GM23338 (cell line): ENCODE measurements around the gene TFPT. TPM values are rescaled to one million over a fixed set of nuclear protein-coding genes. Genes with fewer than 3 reads are reported as not detected.

ENCODE experiments used
- ATAC-seq: fragments of 200-7000 bp; cut with Tn5 transposase; 3 replicates; pipeline ENCODE4 v1.9.1; 2020
- DNase-seq: peaks from one replicate; pipeline ENCODE4 v3.0.0-alpha.2; 2015; ENCODE audit warnings: low spot score
- H2AFZ ChIP-seq: fragments of 200-600 bp; sonication (generic); 2 replicates; pipeline ENCODE4 v1.8.0; 2016; ENCODE audit warnings: antibody characterized with exemption, mild to moderate bottlenecking, moderate library complexity
- H3F3A ChIP-seq: fragments of 200-600 bp; sonication (generic); replicated peaks from 2 replicates; pipeline ENCODE4 v1.8.0; 2017; ENCODE audit warnings: antibody characterized with exemption, mixed run types, low read depth
- H3K27ac ChIP-seq: fragments of 200-600 bp; sonication (generic); 2 replicates; pipeline ENCODE4 v1.6.1; 2016; ENCODE audit warnings: low read depth
- H3K27me3 ChIP-seq: fragments of 200-600 bp; sonication (generic); 2 replicates; pipeline ENCODE4 v1.8.0; 2016; ENCODE audit warnings: mild to moderate bottlenecking, mixed run types, moderate library complexity; ENCODE audit not compliant: insufficient read depth
- H3K36me3 ChIP-seq: fragments of 200-600 bp; sonication (generic); 2 replicates; pipeline ENCODE4 v1.8.0; 2016; ENCODE audit warnings: mild to moderate bottlenecking; ENCODE audit not compliant: insufficient read depth
- H3K4me1 ChIP-seq: fragments of 200-600 bp; sonication (generic); 2 replicates; pipeline ENCODE4 v1.8.0; 2016; ENCODE audit warnings: mild to moderate bottlenecking, moderate library complexity; ENCODE audit not compliant: insufficient read depth
- H3K4me2 ChIP-seq: fragments of 200-600 bp; sonication (generic); 2 replicates; pipeline ENCODE4 v1.7.1; 2017; ENCODE audit warnings: mixed run types
- H3K4me3 ChIP-seq: fragments of 200-600 bp; sonication (generic); 2 replicates; pipeline ENCODE4 v1.6.1; 2016; ENCODE audit warnings: mixed run types
- H3K79me2 ChIP-seq: fragments of 200-600 bp; sonication (generic); replicated peaks from 2 replicates; pipeline ENCODE4 v1.8.0; 2017; ENCODE audit warnings: mild to moderate bottlenecking; ENCODE audit not compliant: insufficient read depth
- H3K9me2 ChIP-seq: fragments of 200-600 bp; sonication (generic); 2 replicates; pipeline ENCODE4 v1.8.0; 2017; ENCODE audit not compliant: insufficient read depth
- H4K20me1 ChIP-seq: fragments of 200-600 bp; sonication (generic); replicated peaks from 2 replicates; pipeline ENCODE4 v1.8.0; 2017; ENCODE audit warnings: mild to moderate bottlenecking; ENCODE audit not compliant: insufficient read depth
- H3K27ac Mint-ChIP-seq: 2 replicates; pipeline ENCODE4 v1.8.0; 2020; ENCODE audit warnings: inconsistent platforms, mild to moderate bottlenecking, moderate library complexity, mixed read lengths
- H3K27me3 Mint-ChIP-seq: 3 replicates; pipeline ENCODE4 v1.8.0; 2022; ENCODE audit warnings: low read depth, mild to moderate bottlenecking, moderate library complexity, mixed read lengths, inconsistent platforms; ENCODE audit not compliant: insufficient read depth, poor library complexity
- H3K36me3 Mint-ChIP-seq: 3 replicates; pipeline ENCODE4 v1.8.0; 2021; ENCODE audit warnings: low read depth, mild to moderate bottlenecking, inconsistent platforms, moderate library complexity, mixed read lengths
- H3K4me1 Mint-ChIP-seq: 3 replicates; pipeline ENCODE4 v1.8.0; 2020; ENCODE audit warnings: mild to moderate bottlenecking, inconsistent platforms, mixed read lengths
- H3K4me3 Mint-ChIP-seq: 3 replicates; pipeline ENCODE4 v1.8.0; 2021; ENCODE audit warnings: moderate library complexity, mild to moderate bottlenecking, inconsistent platforms, mixed read lengths
- H3K9me3 Mint-ChIP-seq: 3 replicates; pipeline ENCODE4 v1.8.0; 2020; ENCODE audit warnings: moderate library complexity, mild to moderate bottlenecking, inconsistent platforms, mixed read lengths
- CREB1 ChIP-seq: fragments of 250-450 bp; sonication (Bioruptor Pico); IDR thresholded peaks from 2 replicates; pipeline ENCODE4 v1.5.0; 2020; ENCODE audit warnings: low read depth, mild to moderate bottlenecking, moderate library complexity
- EZH2 ChIP-seq: fragments of 200-600 bp; sonication (generic); IDR thresholded peaks from one replicate; pipeline ENCODE4 v1.8.0; 2017; ENCODE audit warnings: antibody characterized with exemption, mild to moderate bottlenecking, low read depth; ENCODE audit not compliant: unreplicated experiment
- EZH2phosphoT487 ChIP-seq: fragments of 200-600 bp; sonication (generic); IDR thresholded peaks from one replicate; pipeline ENCODE4 v1.8.1; 2018; ENCODE audit warnings: antibody characterized with exemption; ENCODE audit not compliant: unreplicated experiment
- JUNB ChIP-seq: IDR thresholded peaks from one replicate; pipeline ENCODE4 v1.6.1; 2016; ENCODE audit warnings: antibody characterized with exemption; ENCODE audit not compliant: unreplicated experiment
- NANOG ChIP-seq: IDR thresholded peaks from 2 replicates; pipeline ENCODE4 v1.6.1; 2016; ENCODE audit warnings: antibody characterized with exemption, borderline replicate concordance
- POLR2AphosphoS5 ChIP-seq: IDR thresholded peaks from 2 replicates; pipeline ENCODE4 v1.6.1; 2016; ENCODE audit warnings: antibody characterized with exemption, low read depth
- STAT1 ChIP-seq: IDR thresholded peaks from one replicate; pipeline ENCODE4 v1.6.1; 2016; ENCODE audit warnings: antibody characterized with exemption; ENCODE audit not compliant: unreplicated experiment
- ZNF114 ChIP-seq: fragments of 250-450 bp; sonication (Bioruptor Pico); IDR thresholded peaks from 2 replicates; pipeline ENCODE4 v1.5.0; 2020; ENCODE audit warnings: mild to moderate bottlenecking, moderate library complexity
- ZNF331 ChIP-seq: fragments of 250-450 bp; sonication (Bioruptor Pico); IDR thresholded peaks from 2 replicates; pipeline ENCODE4 v1.5.0; 2020; ENCODE audit warnings: low read depth, mild to moderate bottlenecking, moderate library complexity
- polyA plus RNA-seq: library from polyadenylated mRNA; unstranded; fragments of >200 nt; fragmentation: Nextera tagmentation; extraction: Ambion mirVana; gene quantifications from 2 replicates; pipeline ENCODE4 v1.2.1, GENCODE V29; 2016
- total RNA-seq: library from RNA; depleted of rRNA; stranded (reverse); fragments of >200 nt; shearing (Covaris generic); gene quantifications from 2 replicates; pipeline ENCODE4 v1.2.3, GENCODE V29; 2014
- TF ChIP-seq, protein P1 (sequence below): IDR thresholded peaks from 2 replicates; pipeline ENCODE4 v1.6.1; 2016; ENCODE audit warnings: antibody characterized with exemption
- TF ChIP-seq, protein P2 (sequence below): IDR thresholded peaks from one replicate; pipeline ENCODE4 v1.6.1; 2018; ENCODE audit warnings: antibody characterized with exemption; ENCODE audit not compliant: unreplicated experiment
- TF ChIP-seq, protein P3 (sequence below): fragments of 250-450 bp; sonication (Bioruptor Pico); IDR thresholded peaks from 2 replicates; pipeline ENCODE4 v1.5.0; 2020; ENCODE audit warnings: mild to moderate bottlenecking, moderate library complexity
- TF ChIP-seq, protein P4 (sequence below), 2 experiments: fragments of 200-600 bp in 1 of 2; sonication (generic) in 1 of 2; conservative IDR thresholded peaks; 2 replicates each; pipeline versions ENCODE4 v1.5.1 to v1.6.1; 2016 to 2017; ENCODE audit warnings: antibody characterized with exemption in 2 of 2, low read depth in 2 of 2, mild to moderate bottlenecking in 2 of 2, moderate library complexity in 1 of 2

TFPT gene
- total and polyA plus RNA-seq, 2 experiments from 2014 or later: 12.0 to 18.3 TPM

GRCh38 chr19:54151362-54152035 lies 36.0 kb upstream of the TFPT start:
- H4K20me1 ChIP-seq: peaks cover 18% of the 10 kb centered on the region; the same call in 1 of the 2 replicates
- H3K36me3 ChIP-seq: peaks cover 27% of the 10 kb centered on the region
- no peaks in the 10 kb centered on the region for H3K4me1 ChIP-seq
- peaks cover 78% of the 10 kb centered on the region for H3K36me3 Mint-ChIP-seq
- no peaks in the 10 kb centered on the region; the same call in 2 of the 3 replicates for H3K9me3 Mint-ChIP-seq
- H3K27me3 Mint-ChIP-seq: peaks cover 18% of the 10 kb centered on the region
- H3K27ac ChIP-seq: no peak overlapping the region
- peaks cover 21% of the 10 kb centered on the region for H3F3A ChIP-seq
- no peak overlapping the region for H3K4me3 ChIP-seq
- ATAC-seq (no peak), DNase-seq (no peak)
- no peak for TF ChIP-seq ZNF114 (CRISPR knock-in tag)
- TF ChIP-seq CREB1: no peak
- no peak for TF ChIP-seq ZNF331 (CRISPR knock-in tag)
- TF ChIP-seq POLR2AphosphoS5: no peak
- TF ChIP-seq NANOG: no peak
- TF ChIP-seq, protein P1, sequence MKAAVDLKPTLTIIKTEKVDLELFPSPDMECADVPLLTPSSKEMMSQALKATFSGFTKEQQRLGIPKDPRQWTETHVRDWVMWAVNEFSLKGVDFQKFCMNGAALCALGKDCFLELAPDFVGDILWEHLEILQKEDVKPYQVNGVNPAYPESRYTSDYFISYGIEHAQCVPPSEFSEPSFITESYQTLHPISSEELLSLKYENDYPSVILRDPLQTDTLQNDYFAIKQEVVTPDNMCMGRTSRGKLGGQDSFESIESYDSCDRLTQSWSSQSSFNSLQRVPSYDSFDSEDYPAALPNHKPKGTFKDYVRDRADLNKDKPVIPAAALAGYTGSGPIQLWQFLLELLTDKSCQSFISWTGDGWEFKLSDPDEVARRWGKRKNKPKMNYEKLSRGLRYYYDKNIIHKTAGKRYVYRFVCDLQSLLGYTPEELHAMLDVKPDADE: no peak
- TF ChIP-seq, protein P2, sequence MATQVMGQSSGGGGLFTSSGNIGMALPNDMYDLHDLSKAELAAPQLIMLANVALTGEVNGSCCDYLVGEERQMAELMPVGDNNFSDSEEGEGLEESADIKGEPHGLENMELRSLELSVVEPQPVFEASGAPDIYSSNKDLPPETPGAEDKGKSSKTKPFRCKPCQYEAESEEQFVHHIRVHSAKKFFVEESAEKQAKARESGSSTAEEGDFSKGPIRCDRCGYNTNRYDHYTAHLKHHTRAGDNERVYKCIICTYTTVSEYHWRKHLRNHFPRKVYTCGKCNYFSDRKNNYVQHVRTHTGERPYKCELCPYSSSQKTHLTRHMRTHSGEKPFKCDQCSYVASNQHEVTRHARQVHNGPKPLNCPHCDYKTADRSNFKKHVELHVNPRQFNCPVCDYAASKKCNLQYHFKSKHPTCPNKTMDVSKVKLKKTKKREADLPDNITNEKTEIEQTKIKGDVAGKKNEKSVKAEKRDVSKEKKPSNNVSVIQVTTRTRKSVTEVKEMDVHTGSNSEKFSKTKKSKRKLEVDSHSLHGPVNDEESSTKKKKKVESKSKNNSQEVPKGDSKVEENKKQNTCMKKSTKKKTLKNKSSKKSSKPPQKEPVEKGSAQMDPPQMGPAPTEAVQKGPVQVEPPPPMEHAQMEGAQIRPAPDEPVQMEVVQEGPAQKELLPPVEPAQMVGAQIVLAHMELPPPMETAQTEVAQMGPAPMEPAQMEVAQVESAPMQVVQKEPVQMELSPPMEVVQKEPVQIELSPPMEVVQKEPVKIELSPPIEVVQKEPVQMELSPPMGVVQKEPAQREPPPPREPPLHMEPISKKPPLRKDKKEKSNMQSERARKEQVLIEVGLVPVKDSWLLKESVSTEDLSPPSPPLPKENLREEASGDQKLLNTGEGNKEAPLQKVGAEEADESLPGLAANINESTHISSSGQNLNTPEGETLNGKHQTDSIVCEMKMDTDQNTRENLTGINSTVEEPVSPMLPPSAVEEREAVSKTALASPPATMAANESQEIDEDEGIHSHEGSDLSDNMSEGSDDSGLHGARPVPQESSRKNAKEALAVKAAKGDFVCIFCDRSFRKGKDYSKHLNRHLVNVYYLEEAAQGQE: no peak
- no peak for TF ChIP-seq STAT1
- TF ChIP-seq, protein P3, sequence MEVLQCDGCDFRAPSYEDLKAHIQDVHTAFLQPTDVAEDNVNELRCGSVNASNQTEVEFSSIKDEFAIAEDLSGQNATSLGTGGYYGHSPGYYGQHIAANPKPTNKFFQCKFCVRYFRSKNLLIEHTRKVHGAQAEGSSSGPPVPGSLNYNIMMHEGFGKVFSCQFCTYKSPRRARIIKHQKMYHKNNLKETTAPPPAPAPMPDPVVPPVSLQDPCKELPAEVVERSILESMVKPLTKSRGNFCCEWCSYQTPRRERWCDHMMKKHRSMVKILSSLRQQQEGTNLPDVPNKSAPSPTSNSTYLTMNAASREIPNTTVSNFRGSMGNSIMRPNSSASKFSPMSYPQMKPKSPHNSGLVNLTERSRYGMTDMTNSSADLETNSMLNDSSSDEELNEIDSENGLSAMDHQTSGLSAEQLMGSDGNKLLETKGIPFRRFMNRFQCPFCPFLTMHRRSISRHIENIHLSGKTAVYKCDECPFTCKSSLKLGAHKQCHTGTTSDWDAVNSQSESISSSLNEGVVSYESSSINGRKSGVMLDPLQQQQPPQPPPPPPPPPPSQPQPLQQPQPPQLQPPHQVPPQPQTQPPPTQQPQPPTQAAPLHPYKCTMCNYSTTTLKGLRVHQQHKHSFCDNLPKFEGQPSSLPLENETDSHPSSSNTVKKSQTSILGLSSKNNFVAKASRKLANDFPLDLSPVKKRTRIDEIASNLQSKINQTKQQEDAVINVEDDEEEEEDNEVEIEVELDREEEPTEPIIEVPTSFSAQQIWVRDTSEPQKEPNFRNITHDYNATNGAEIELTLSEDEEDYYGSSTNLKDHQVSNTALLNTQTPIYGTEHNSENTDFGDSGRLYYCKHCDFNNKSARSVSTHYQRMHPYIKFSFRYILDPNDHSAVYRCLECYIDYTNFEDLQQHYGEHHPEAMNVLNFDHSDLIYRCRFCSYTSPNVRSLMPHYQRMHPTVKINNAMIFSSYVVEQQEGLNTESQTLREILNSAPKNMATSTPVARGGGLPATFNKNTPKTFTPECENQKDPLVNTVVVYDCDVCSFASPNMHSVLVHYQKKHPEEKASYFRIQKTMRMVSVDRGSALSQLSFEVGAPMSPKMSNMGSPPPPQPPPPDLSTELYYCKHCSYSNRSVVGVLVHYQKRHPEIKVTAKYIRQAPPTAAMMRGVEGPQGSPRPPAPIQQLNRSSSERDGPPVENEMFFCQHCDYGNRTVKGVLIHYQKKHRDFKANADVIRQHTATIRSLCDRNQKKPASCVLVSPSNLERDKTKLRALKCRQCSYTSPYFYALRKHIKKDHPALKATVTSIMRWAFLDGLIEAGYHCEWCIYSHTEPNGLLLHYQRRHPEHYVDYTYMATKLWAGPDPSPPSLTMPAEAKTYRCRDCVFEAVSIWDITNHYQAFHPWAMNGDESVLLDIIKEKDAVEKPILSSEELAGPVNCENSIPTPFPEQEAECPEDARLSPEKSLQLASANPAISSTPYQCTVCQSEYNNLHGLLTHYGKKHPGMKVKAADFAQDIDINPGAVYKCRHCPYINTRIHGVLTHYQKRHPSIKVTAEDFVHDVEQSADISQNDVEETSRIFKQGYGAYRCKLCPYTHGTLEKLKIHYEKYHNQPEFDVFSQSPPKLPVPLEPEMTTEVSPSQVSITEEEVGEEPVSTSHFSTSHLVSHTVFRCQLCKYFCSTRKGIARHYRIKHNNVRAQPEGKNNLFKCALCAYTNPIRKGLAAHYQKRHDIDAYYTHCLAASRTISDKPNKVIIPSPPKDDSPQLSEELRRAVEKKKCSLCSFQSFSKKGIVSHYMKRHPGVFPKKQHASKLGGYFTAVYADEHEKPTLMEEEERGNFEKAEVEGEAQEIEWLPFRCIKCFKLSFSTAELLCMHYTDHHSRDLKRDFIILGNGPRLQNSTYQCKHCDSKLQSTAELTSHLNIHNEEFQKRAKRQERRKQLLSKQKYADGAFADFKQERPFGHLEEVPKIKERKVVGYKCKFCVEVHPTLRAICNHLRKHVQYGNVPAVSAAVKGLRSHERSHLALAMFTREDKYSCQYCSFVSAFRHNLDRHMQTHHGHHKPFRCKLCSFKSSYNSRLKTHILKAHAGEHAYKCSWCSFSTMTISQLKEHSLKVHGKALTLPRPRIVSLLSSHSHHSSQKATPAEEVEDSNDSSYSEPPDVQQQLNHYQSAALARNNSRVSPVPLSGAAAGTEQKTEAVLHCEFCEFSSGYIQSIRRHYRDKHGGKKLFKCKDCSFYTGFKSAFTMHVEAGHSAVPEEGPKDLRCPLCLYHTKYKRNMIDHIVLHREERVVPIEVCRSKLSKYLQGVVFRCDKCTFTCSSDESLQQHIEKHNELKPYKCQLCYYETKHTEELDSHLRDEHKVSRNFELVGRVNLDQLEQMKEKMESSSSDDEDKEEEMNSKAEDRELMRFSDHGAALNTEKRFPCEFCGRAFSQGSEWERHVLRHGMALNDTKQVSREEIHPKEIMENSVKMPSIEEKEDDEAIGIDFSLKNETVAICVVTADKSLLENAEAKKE (CRISPR knock-in tag): no peak
- no peak for TF ChIP-seq EZH2phosphoT487
- TF ChIP-seq JUNB: no peak
- TF ChIP-seq EZH2: no peak
- TF ChIP-seq, protein P4, sequence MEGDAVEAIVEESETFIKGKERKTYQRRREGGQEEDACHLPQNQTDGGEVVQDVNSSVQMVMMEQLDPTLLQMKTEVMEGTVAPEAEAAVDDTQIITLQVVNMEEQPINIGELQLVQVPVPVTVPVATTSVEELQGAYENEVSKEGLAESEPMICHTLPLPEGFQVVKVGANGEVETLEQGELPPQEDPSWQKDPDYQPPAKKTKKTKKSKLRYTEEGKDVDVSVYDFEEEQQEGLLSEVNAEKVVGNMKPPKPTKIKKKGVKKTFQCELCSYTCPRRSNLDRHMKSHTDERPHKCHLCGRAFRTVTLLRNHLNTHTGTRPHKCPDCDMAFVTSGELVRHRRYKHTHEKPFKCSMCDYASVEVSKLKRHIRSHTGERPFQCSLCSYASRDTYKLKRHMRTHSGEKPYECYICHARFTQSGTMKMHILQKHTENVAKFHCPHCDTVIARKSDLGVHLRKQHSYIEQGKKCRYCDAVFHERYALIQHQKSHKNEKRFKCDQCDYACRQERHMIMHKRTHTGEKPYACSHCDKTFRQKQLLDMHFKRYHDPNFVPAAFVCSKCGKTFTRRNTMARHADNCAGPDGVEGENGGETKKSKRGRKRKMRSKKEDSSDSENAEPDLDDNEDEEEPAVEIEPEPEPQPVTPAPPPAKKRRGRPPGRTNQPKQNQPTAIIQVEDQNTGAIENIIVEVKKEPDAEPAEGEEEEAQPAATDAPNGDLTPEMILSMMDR (conservative IDR thresholded peaks at IDR 0.05; ENCODE audit: low read depth in 2 of 2): no peak
- no peak overlapping the region for H3K27ac Mint-ChIP-seq
- no peaks in the 10 kb centered on the region for H3K9me2 ChIP-seq
- H3K4me2 ChIP-seq: no peak overlapping the region
- no peaks in the 10 kb centered on the region for H3K27me3 ChIP-seq
- no peak overlapping the region for H2AFZ ChIP-seq
- no peaks in the 10 kb centered on the region for H3K79me2 ChIP-seq
- H3K4me1 Mint-ChIP-seq: no peaks in the 10 kb centered on the region; the same call in 2 of the 3 replicates
- no peak overlapping the region; the same call in 2 of the 3 replicates for H3K4me3 Mint-ChIP-seq
